HG02571 (cell line): Measurements from ENCODE around the gene DEPDC5.

ENCODE experiments used
- ATAC-seq: cut with Tn5 transposase; IDR thresholded peaks from one replicate; pipeline ENCODE4 v1.9.1; 2021; ENCODE audit warnings: mild to moderate bottlenecking, moderate library complexity; ENCODE audit not compliant: unreplicated experiment

DEPDC5 gene

GRCh38 chr22:31846161-31847115, 92.6 kb downstream of the DEPDC5 start:
- no peak for ATAC-seq

DNA sequence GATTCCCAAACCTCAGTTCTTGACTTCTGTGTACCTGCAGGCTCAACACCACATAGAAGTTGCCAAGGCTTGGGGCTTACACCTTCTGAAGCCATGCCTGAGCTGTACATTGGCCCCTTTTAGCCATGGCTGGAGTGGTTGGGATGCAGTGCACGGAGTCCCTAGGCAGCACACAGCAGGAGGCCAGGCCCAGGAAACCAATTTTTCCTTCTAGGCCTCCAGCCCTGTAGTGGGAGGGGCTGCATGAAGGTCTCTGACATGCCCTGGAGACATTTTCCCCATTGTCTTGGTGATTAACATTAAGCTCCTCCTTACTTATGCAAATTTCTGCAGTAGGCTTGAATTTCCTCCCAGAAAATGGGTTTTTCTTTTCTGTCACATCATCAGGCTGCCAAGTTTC, 94.6 kb downstream of the DEPDC5 start:
- no peak for ATAC-seq

DNA sequence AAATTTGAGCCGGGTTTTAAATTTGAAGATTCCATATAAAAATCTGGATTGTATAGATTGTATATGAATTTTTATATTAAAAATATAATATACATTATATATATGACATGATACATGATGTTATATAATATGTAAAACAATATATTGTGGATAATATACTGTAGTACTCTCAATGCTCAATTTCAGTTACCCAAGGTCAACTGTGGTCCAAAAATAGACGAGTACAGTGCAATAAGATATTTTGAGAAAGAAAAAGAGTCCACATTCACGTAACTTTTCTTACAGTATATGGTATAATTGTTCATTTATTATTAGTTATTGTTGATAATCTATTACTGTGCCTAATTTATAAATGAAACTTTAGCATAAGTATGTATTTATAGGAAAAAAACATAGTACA, 96.3 kb downstream of the DEPDC5 start:
- ATAC-seq = no peak

- no peak for ATAC-seq
Measured at GRCh38 chr22:31852691-31853421, 99.0 kb downstream of the DEPDC5 start.

GRCh38 chr22:31853736-31854495, 100.1 kb downstream of the DEPDC5 start:
- no peak for ATAC-seq

DNA sequence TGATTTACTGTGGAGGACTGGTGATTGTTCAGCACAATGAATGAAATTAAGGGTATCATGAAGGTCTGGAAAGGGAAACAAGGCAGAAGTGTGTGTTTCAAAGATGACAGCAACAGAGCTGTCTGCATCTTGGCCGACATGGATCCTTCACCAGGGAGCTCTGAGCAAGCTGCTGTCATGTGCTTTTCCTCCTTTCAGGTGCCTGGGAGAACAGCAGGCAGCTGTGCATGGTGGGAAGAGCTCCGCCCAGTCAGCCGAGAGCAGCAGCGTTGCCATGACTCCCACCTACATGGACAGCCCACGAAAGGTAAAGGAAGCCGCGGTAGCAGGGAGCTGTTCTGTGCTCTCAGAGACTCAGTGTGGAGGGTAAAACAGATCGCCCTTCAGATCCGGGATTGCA, 103.4 kb downstream of the DEPDC5 start:
- no peak for ATAC-seq

GRCh38 chr22:31861226-31861840, 107.5 kb downstream of the DEPDC5 start:
- ATAC-seq = no peak

GRCh38 chr22:31866918-31867317, 113.1 kb downstream of the DEPDC5 start:
- ATAC-seq = no peak

GRCh38 chr22:31867386-31868153, 113.8 kb downstream of the DEPDC5 start:
- no peak for ATAC-seq

DNA sequence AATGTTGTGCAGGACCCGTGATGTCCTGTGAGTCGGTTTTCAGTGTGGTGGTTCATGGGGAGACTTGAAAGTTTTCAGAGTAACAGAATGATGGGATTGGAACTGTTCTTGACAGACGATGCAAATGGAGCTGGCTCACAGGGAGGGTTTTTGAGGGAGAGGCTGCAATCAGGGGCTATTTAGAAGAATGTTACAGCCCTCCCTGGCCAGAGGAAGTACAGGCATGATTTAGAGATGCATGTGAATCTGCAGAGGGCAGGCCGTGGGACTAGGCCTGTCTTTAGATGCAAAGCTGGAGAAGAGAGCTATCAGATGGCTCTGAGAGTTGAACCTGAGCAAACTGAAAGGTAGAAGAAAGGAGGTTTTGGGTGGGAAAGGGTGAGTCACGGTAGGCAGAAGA, 115.9 kb downstream of the DEPDC5 start:
- ATAC-seq = no peak

GRCh38 chr22:31870890-31871289, 117.1 kb downstream of the DEPDC5 start:
- no peak for ATAC-seq

GRCh38 chr22:31871480-31871879, 117.7 kb downstream of the DEPDC5 start:
- no peak for ATAC-seq

- no peak for ATAC-seq
Measured at GRCh38 chr22:31872209-31872608, 118.4 kb downstream of the DEPDC5 start.

- no peak for ATAC-seq
Measured at GRCh38 chr22:31874821-31875220, 121.0 kb downstream of the DEPDC5 start.

GRCh38 chr22:31876156-31876920, 122.5 kb downstream of the DEPDC5 start:
- ATAC-seq = no peak

- no peak for ATAC-seq
Measured at GRCh38 chr22:31879585-31879984, 125.8 kb downstream of the DEPDC5 start.

DNA sequence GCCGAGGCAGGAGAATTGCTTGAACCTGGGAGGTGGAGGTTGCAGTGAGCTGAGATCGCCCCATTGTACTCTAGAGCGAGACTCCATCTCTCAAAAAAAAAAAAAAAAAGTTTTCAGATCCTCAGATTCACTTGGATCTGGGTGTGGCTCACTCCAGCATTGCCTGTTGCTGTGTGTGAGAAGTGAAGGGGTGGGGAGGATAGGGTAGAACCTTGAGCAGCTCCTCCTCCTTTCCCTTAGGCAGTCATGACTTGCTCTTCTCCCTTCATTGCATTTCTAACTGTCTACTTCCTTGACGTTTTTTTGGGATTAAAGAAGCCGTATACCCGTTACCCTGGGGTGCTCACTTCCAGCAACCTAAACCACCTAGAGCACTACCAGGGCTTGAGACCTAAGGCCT, 127.4 kb downstream of the DEPDC5 start:
- no peak for ATAC-seq

GRCh38 chr22:31881865-31882264, 128.0 kb downstream of the DEPDC5 start:
- ATAC-seq = no peak

GRCh38 chr22:31882971-31883370, 129.2 kb downstream of the DEPDC5 start:
- ATAC-seq = no peak
